Aorta (tissue), 5 donors: ENCODE measurements around the gene ZNF70. TPM values are rescaled to one million over a fixed set of nuclear protein-coding genes. Genes with fewer than 3 reads are reported as not detected.
A peak's percentile ranks its signal among the peaks of the same experiment; 100 is the strongest.

Experiments
- ATAC-seq: fragments of 200-7000 bp; cut with Tn5 transposase; one replicate; pipeline ENCODE4 v1.9.1; 2022; ENCODE audit warnings: moderate library complexity; ENCODE audit not compliant: low FRiP score
- DNase-seq, 2 donors: peaks; one replicate each; pipeline ENCODE4 v3.0.0-alpha.2; 2020
- H3K27ac ChIP-seq, 2 donors: one replicate each; pipeline ENCODE4 v1.5.1; 2013; ENCODE audit warnings: low read length in 2 of 2, mild to moderate bottlenecking in 2 of 2, moderate library complexity in 2 of 2, control low read depth in 1 of 2, inconsistent platforms in 1 of 2, low read depth in 1 of 2
- H3K27me3 ChIP-seq, 2 donors: one replicate each; pipeline ENCODE4 v1.6.1; 2013; ENCODE audit warnings: control low read depth in 1 of 2, low read length in 1 of 2, mild to moderate bottlenecking in 1 of 2, moderate library complexity in 1 of 2; ENCODE audit not compliant: insufficient read depth in 2 of 2, control insufficient read depth in 1 of 2
- H3K36me3 ChIP-seq, 2 donors: one replicate each; pipeline ENCODE4 v1.6.1; 2013; ENCODE audit warnings: control low read depth in 1 of 2, low read length in 1 of 2, mild to moderate bottlenecking in 1 of 2; ENCODE audit not compliant: insufficient read depth in 2 of 2, control insufficient read depth in 1 of 2
- H3K4me1 ChIP-seq, 2 donors: one replicate each; pipeline ENCODE4 v1.6.1; 2013; ENCODE audit warnings: low read length in 2 of 2, control low read depth in 1 of 2, mild to moderate bottlenecking in 1 of 2, moderate library complexity in 1 of 2; ENCODE audit not compliant: insufficient read depth in 2 of 2, control insufficient read depth in 1 of 2
- H3K4me3 ChIP-seq, 2 donors: one replicate each; pipeline ENCODE4 v1.5.1; 2013; ENCODE audit warnings: low read length in 2 of 2, control low read depth in 1 of 2, mild to moderate bottlenecking in 1 of 2
- H3K9me3 ChIP-seq: one replicate; pipeline ENCODE4 v1.6.1; 2013; ENCODE audit warnings: mild to moderate bottlenecking, low read length; ENCODE audit not compliant: control insufficient read depth
- WGBS, 2 donors: extraction: QIAGEN DNeasy Blood & Tissue Kit; methylation state at CpG; one replicate each; pipeline ENCODE4 v1.1.7; 2013; 5-methylcytosine and 5-hydroxymethylcytosine counted together
- intact Hi-C, 2 donors: fragments of 100-400 bp; cut with DNase I; formaldehyde crosslinking; loops; one replicate each; pipeline versions ENCODE4 v1.14.2 to v1.15.0; 2022
- polyA plus RNA-seq, 2 donors: library from polyadenylated mRNA; stranded (reverse); fragments of 200-250 nt; gene quantifications; one replicate each; pipeline ENCODE4 v1.2.3, GENCODE V29; 2013
- total RNA-seq, 2 donors: library from RNA; stranded (reverse); fragmentation: NEBNext Ultra II Directional; extraction: Animal tissue kit (Norgen Biotek cat#: 25700); gene quantifications; one replicate each; pipeline ENCODE4 v1.2.1, GENCODE V29; 2021
- donor health status: healthy with polysubstance abuse.
- donor health status: Bipolar disorder and iron deficiency.
- donor health status: DM: no; HTN: no; CAD: no.
- donor health status: DM: no; HTN: no; CAD: no.
- donor health status: DM: yes; HTN: yes; CAD: no.

ZNF70 gene
- total and polyA plus RNA-seq, 4 donors, result 1.4 to 14.0 (median 6.7) TPM

GRCh38 chr22:23709107-23709506, 41.8 kb downstream of the ZNF70 start:
- Histone ChIP-seq H3K9me3 (no peaks in the 10 kb centered on the region), H3K27me3 (no peaks in the 10 kb centered on the region), H3K27ac (no peak overlapping the region), H3K4me3 (no peak overlapping the region), H3K36me3 (peaks cover 8 to 11% of the 10 kb centered on the region in 2 donors), H3K4me1 (no peaks in the 10 kb centered on the region)
- ATAC-seq, result no peak
- intact Hi-C loops, result no loop called here
- WGBS, 2 donors, result 81 to 88% methylated on average over 2 of the region's 2 CpGs
- DNase-seq, result no peak

- no peak overlapping the region for H3K27ac ChIP-seq
- DNase-seq (no peak), ATAC-seq (no peak)
- WGBS, 2 donors, result 92 to 98% methylated on average over 1 of the region's 1 CpG
- no peaks in the 10 kb centered on the region for H3K9me3 ChIP-seq
- H3K4me1 ChIP-seq, result no peaks in the 10 kb centered on the region
- intact Hi-C loops, result no loop called here
- H3K4me3 ChIP-seq, result no peak overlapping the region
- no peaks in the 10 kb centered on the region for H3K27me3 ChIP-seq
- H3K36me3 ChIP-seq, result peaks cover 8 to 13% of the 10 kb centered on the region in 2 donors
Measured at GRCh38 chr22:23708270-23708669, 42.6 kb downstream of the ZNF70 start.

GRCh38 chr22:23705358-23705757, 45.6 kb downstream of the ZNF70 start:
- no peaks in the 10 kb centered on the region for H3K27me3 ChIP-seq
- ATAC-seq (no peak), DNase-seq (no peak)
- no peaks in the 10 kb centered on the region for H3K4me1 ChIP-seq
- no peaks in the 10 kb centered on the region for H3K9me3 ChIP-seq
- WGBS, 2 donors, result 92 to 95% methylated on average over 3 of the region's 3 CpGs
- no peak overlapping the region for H3K27ac ChIP-seq
- intact Hi-C loops, result no loop called here
- no peak overlapping the region for H3K4me3 ChIP-seq
- peaks cover 4 to 13% of the 10 kb centered on the region in 2 donors for H3K36me3 ChIP-seq

GRCh38 chr22:23704829-23705228, 46.1 kb downstream of the ZNF70 start:
- Histone ChIP-seq H3K4me1 (no peaks in the 10 kb centered on the region), H3K27ac (no peak overlapping the region), H3K36me3 (peaks cover 4 to 13% of the 10 kb centered on the region in 2 donors), H3K4me3 (no peak overlapping the region), H3K27me3 (no peaks in the 10 kb centered on the region), H3K9me3 (no peaks in the 10 kb centered on the region)
- intact Hi-C loops, result no loop called here
- DNase-seq (no peak), ATAC-seq (no peak)
- WGBS, 2 donors, result 95% methylated on average over 3 of the region's 3 CpGs

GRCh38 chr22:23704062-23704461, 46.9 kb downstream of the ZNF70 start:
- ATAC-seq (no peak), DNase-seq (no peak)
- H3K9me3 ChIP-seq, result no peaks in the 10 kb centered on the region
- no peak overlapping the region for H3K4me3 ChIP-seq
- peaks cover 4 to 13% of the 10 kb centered on the region in 2 donors for H3K36me3 ChIP-seq
- intact Hi-C loops, result no loop called here
- no peak overlapping the region for H3K27ac ChIP-seq
- 88 to 89% methylated on average over 5 of the region's 5 CpGs for WGBS, 2 donors
- H3K4me1 ChIP-seq, result no peaks in the 10 kb centered on the region
- no peaks in the 10 kb centered on the region for H3K27me3 ChIP-seq

- DNase-seq (no peak), ATAC-seq (no peak)
- intact Hi-C loops, result no loop called here
- Histone ChIP-seq H3K4me1 (no peaks in the 10 kb centered on the region), H3K27ac (no peak overlapping the region), H3K4me3 (no peak overlapping the region), H3K36me3 (peaks cover 0 to 6% of the 10 kb centered on the region in 2 donors), H3K9me3 (no peaks in the 10 kb centered on the region), H3K27me3 (no peaks in the 10 kb centered on the region)
- 85 to 89% methylated on average over 7 of the region's 7 CpGs for WGBS, 2 donors
Measured at GRCh38 chr22:23700706-23701105, 50.2 kb downstream of the ZNF70 start.

- Histone ChIP-seq H3K4me3 (no peak overlapping the region), H3K4me1 (no peaks in the 10 kb centered on the region), H3K9me3 (no peaks in the 10 kb centered on the region), H3K27me3 (no peaks in the 10 kb centered on the region), H3K27ac (no peak overlapping the region), H3K36me3 (no peaks in the 10 kb centered on the region)
- 87 to 89% methylated on average over 10 of the region's 10 CpGs for WGBS, 2 donors
- no peak for ATAC-seq
- intact Hi-C loops, result no loop called here
- DNase-seq, result no peak
Measured at GRCh38 chr22:23698673-23699235, 52.2 kb downstream of the ZNF70 start.

- 79 to 81% methylated on average over 4 of the region's 4 CpGs for WGBS, 2 donors
- Histone ChIP-seq H3K4me1 (no peaks in the 10 kb centered on the region), H3K27ac (no peak overlapping the region), H3K9me3 (no peaks in the 10 kb centered on the region), H3K36me3 (no peaks in the 10 kb centered on the region), H3K4me3 (no peak overlapping the region), H3K27me3 (no peaks in the 10 kb centered on the region)
- intact Hi-C loops, result no loop called here
- DNase-seq (no peak), ATAC-seq (no peak)
Measured at GRCh38 chr22:23698094-23698493, 52.8 kb downstream of the ZNF70 start.

GRCh38 chr22:23697031-23697970, 53.6 kb downstream of the ZNF70 start:
- intact Hi-C loops, result no loop called here
- no peaks in the 10 kb centered on the region for H3K27me3 ChIP-seq
- H3K4me1 ChIP-seq, result no peaks in the 10 kb centered on the region
- no peak for ATAC-seq
- no peaks in the 10 kb centered on the region for H3K9me3 ChIP-seq
- no peak overlapping the region for H3K27ac ChIP-seq
- peak in 1 of 2 donors; percentile 52 for DNase-seq
- WGBS, 2 donors, result 91 to 93% methylated on average over 11 of the region's 11 CpGs
- H3K36me3 ChIP-seq, result no peaks in the 10 kb centered on the region
- no peak overlapping the region for H3K4me3 ChIP-seq
